ENCODE data around the gene CACNA1A.

Gene CACNA1A

DNA sequence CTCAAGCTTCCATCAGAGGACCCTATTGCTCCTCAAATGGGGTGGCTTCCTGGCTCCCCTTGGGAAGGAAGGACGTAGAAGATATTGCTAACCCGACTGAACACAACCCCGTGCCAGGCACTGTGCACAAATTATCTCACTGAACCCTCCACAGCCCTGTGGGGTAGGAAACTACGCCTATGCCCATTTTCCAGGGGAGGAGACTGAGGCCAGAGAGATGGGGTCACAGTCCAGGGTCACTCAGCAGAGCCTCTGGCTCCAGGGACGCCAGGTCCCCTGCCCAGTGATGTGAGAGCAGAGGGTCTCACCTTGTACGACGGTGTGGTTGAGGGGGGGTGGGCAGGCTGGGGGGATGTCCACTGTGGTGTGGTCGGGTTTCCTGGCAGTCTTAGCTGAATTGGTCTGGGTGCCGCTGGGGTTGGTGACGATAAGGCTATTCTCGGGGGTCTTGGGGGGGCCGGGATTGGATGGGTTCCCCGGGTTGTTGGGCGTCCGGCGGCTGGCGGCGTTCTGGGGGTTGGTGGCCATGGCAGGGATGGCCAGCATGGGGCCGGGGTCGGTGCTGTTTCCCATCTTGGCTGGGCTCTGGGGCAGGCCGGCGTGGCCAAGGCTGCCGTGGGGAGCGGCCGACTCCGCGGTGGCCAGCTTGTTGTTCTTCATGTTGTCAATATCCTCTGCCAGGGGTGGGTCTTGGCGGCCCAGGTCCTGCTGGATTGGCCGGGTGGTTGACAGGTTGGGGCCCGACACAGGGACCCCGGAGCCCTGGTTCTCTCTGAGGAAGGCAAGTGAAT is 219.9 kb downstream of the CACNA1A start:
- DNase-seq (ENCODE audit: low spot score) = no peak
- TF ChIP-seq, protein P1, sequence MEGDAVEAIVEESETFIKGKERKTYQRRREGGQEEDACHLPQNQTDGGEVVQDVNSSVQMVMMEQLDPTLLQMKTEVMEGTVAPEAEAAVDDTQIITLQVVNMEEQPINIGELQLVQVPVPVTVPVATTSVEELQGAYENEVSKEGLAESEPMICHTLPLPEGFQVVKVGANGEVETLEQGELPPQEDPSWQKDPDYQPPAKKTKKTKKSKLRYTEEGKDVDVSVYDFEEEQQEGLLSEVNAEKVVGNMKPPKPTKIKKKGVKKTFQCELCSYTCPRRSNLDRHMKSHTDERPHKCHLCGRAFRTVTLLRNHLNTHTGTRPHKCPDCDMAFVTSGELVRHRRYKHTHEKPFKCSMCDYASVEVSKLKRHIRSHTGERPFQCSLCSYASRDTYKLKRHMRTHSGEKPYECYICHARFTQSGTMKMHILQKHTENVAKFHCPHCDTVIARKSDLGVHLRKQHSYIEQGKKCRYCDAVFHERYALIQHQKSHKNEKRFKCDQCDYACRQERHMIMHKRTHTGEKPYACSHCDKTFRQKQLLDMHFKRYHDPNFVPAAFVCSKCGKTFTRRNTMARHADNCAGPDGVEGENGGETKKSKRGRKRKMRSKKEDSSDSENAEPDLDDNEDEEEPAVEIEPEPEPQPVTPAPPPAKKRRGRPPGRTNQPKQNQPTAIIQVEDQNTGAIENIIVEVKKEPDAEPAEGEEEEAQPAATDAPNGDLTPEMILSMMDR (IDR thresholded peaks at IDR 0.05; ENCODE audit: extremely low read depth, missing control alignments) = no peak

DNA sequence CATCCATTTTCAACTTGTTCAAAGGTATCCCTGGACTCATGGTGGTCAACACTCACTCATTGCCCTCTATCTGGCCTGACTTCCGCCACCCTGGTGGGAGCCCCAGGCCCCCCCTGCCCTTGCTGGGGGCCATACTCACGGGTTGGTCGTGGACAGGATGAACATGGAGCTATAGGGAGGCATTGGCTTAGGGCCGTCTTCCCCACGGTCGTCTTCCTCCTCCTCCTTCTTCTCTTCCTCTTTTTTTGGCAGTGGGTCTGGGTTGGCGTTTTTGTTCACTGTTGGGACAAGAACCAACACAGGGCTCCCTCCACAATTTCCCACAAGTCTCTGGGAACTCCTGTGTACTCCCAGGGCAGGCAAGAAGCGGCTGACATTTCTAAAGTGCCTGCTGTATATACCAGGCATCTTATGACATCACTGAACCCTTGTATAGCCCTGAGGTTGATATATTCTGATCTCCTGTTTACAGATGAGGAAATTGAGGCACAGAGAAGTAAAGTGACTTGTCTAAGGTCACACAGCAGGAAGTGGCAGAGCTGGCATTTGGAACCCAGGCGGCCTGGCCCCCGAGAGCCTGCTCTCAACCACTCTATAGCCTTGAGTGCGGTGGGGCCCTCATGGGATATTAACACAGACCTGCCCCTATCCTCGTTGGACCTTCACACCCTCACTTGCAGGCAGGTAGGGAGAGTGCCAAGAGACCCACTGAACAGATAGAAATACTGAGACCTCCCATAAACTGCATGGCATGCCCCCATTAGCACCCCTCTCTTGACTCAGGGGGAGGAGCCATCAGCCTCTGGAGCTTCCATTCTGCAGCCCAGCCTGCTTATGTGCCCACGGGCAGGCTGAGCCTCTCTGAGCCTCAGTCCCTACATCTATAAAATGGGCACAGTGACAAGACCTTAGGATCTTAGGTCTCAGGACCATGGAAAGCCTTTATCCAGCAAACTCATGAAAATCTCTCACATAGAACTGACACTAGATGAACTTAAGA is 221.1 kb downstream of the CACNA1A start:
- TF ChIP-seq, protein P1 (IDR thresholded peaks at IDR 0.05; ENCODE audit: extremely low read depth, missing control alignments) = no peak
- no peak for DNase-seq (ENCODE audit: low spot score)

DNA sequence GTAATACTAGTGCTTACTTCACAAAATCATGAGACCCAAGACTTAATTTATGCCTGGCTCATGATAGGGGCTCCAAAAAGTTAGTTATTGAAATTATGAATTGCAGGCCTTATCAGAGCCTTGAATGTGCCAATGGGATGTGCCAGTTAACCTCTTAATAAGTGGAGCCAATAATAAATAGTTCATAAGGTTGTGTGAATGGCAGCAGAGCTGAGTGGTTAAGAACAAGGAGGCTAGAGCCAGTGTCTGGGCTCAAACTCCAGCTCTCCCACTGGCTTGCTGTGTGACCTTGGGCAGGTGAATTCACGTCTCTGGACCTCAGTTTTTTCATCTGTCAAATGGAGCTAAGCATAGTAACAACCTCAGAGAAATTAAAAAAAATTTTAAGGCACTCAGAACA is 222.4 kb downstream of the CACNA1A start:
- DNase-seq (ENCODE audit: low spot score) = no peak
- TF ChIP-seq, protein P1 (IDR thresholded peaks at IDR 0.05; ENCODE audit: extremely low read depth, missing control alignments) = no peak

DNA sequence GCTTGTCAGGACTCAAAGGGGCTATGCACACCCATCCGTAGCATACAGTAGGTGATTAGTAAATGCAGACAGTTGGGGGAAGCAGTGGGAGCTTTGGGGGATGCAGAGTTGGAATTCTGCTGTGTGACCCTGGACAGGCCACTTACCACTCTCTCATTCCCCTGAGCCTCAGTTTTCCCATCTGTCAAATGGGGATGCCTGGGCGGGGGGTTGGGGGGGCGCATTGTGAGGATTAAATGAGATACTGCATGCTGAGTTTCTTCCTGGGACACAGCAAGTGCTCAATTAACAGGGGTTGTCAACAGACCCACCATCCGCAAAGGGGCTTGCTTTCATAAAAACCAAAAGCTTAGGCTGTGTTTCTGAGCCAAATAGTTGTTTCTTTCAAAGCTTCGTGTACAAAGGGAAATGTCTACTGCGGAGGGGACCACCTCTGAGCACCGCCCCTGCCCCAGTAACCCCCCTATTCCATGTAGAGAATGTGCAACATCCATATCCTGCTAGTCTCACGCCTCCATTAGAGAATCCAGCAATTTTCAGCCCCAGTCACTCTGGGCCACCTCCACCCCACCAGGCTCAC is 223.7 kb downstream of the CACNA1A start:
- TF ChIP-seq, protein P1 (IDR thresholded peaks at IDR 0.05; ENCODE audit: extremely low read depth, missing control alignments) = no peak
- DNase-seq (ENCODE audit: low spot score) = no peak

DNA sequence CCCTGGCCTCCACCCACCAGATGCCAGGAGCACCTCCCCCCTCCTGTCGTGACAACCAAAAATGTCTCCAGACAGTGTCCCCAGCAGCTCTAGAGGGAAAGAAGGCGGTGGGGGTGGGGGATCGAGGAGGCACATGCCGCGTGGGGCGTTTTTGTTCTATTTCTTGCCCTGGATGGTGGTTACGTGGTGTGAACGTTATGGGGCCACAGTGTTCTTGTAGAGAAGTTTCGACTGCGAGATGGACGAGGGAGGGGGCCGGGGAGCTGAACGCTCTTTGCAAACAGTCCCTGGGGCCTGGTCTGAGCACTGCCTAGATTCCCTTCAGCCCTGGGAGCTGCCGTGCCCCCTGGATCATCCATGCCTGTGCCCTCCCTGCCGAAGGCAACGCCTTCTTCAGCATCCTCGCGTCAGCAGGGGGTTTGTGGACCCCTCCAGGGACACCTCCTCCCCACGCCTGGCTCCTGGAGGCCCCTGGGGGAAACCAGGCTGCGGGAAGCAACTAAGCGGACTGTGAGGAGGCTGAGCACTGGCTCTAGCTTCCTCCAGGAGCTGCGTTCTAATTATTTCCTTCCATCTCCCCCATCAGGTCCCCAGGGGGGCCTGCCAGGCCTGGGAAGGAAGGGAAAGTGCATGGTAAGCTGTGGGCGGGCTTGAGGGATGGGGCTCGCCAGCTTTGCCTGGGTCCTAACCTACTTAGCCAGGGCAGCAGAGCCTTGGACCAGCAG is 224.6 kb downstream of the CACNA1A start:
- TF ChIP-seq, protein P1 (IDR thresholded peaks at IDR 0.05; ENCODE audit: extremely low read depth, missing control alignments) = no peak
- no peak for DNase-seq (ENCODE audit: low spot score)

DNA sequence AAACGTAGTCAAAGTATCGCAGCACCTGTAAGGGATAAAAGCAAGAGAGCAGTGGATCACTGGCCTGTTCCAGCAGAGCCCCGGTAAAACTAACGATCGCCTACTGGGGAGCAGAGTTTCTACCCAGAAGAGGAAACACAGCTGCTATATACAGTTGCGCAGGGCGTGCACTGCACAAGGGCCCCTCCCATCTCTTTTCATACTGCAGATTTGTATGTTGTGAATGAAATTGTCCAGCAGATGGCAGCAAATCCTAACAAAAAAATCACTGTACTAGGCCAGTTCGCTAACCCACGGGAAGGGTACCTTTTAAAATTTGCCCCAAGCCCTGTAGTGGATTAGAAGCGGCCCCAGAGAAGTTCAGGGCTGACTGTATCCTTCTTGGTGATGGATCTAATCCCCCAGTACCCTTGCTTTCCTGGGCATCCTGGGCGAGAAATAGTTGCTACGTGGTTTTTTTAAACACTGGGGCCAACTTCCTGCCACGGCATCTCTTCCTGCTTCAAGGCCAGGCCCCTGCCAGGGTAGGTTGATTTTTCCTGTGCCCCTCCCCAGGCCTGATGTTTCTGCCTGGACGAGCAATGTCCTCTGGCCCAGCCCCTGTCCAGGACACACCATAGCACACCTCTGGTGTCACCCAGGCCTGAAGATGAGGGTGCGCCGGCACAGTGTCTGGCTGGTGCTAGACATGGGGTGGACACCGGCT is 229.0 kb downstream of the CACNA1A start:
- DNase-seq (ENCODE audit: low spot score) = peak; percentile 76

More for the DNA sequence above, 229.0 kb downstream of the CACNA1A start:
- TF ChIP-seq, protein P1 (IDR thresholded peaks at IDR 0.05; ENCODE audit: extremely low read depth, missing control alignments) = peak; percentile 32

All from GM20000 (cell line).